Keratinocyte (primary cell): Measurements from ENCODE around the gene BNC1.

Experiments
- EZH2 ChIP-seq: IDR thresholded peaks from one replicate; pipeline ENCODE4 v1.6.1; 2012; ENCODE audit warnings: inconsistent platforms, mild to moderate bottlenecking, low read length, moderate library complexity
- TF ChIP-seq, protein P1 (sequence below), 3 experiments: IDR thresholded peaks in 1 of 3; conservative IDR thresholded peaks in 1 of 3; optimal IDR thresholded peaks in 1 of 3; 2 replicates in 2 of 3; 3 replicates in 1 of 3; pipeline versions ENCODE3 to v1.5.1; 2011; ENCODE audit warnings: low read length in 3 of 3, mild to moderate bottlenecking in 3 of 3, moderate library complexity in 2 of 3, control low read depth in 1 of 3, inconsistent platforms in 1 of 3; ENCODE audit not compliant: insufficient read depth in 2 of 3; ENCODE audit errors: extremely low read depth in 1 of 3

DNA sequence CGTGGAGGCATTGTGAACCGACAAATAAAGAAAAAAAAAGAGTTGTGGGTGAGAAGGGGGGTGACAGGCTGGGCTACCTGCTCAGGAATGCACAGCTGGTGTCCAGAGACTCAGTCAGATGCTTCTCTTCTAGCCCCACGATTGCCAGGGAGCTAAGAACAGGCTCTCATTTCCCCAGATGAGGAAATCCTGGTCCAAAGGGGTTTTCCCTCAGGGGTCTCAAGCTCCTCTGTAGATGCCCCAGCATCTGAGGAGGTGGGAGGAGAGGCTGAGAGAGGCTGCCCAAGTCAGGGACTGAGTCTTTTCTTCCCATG is 35.5 kb downstream of the BNC1 start:
- no peak for TF ChIP-seq EZH2
- TF ChIP-seq, protein P1, sequence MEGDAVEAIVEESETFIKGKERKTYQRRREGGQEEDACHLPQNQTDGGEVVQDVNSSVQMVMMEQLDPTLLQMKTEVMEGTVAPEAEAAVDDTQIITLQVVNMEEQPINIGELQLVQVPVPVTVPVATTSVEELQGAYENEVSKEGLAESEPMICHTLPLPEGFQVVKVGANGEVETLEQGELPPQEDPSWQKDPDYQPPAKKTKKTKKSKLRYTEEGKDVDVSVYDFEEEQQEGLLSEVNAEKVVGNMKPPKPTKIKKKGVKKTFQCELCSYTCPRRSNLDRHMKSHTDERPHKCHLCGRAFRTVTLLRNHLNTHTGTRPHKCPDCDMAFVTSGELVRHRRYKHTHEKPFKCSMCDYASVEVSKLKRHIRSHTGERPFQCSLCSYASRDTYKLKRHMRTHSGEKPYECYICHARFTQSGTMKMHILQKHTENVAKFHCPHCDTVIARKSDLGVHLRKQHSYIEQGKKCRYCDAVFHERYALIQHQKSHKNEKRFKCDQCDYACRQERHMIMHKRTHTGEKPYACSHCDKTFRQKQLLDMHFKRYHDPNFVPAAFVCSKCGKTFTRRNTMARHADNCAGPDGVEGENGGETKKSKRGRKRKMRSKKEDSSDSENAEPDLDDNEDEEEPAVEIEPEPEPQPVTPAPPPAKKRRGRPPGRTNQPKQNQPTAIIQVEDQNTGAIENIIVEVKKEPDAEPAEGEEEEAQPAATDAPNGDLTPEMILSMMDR (optimal IDR thresholded peaks at IDR 0.05 in 1 of 3, IDR thresholded peaks at IDR 0.05 in 1 of 3, conservative IDR thresholded peaks at IDR 0.05 in 1 of 3; ENCODE audit: extremely low read depth in 1 of 3, insufficient read depth in 2 of 3, low read length in 3 of 3): no peak
